Measurements from ENCODE around the gene C10orf71. TPM values are rescaled to one million over a fixed set of nuclear protein-coding genes. Genes with fewer than 3 reads are reported as not detected.

The C10orf71 gene
- total RNA-seq, 1 experiment from 2014 or later: not detected

DNA sequence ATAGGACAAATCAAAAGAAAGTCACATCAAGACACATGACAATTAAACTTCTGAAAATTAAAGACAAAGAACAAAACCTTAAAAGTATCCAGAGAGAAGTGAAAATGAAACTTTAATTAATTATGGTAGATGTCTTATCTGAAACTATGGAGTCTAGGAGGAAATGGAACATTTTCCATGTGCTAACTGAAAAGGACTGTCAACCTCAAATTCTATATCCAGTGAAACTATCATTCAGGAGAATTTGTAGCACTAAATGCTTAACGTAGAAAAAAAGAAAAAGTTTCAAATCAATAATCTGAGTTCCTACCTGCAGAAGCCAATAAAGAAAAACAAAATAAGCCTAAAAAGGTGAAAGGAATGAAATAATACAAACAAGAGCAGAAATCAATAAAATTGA, 33.1 kb upstream of the C10orf71 start:
- H3K27ac ChIP-seq: no peak overlapping the region
- no peak overlapping the region for H3K4me3 ChIP-seq
- H3K36me3 ChIP-seq: no peaks in the 10 kb centered on the region
- no peaks in the 10 kb centered on the region for H3K9me3 ChIP-seq (replicated peaks)
- H3K27me3 ChIP-seq (replicated peaks): no peaks in the 10 kb centered on the region
- no peaks in the 10 kb centered on the region for H3K4me1 ChIP-seq (replicated peaks)
- DNase-seq (ENCODE audit: low read depth in 1 of 2, low spot score in 2 of 2): no peak

DNA sequence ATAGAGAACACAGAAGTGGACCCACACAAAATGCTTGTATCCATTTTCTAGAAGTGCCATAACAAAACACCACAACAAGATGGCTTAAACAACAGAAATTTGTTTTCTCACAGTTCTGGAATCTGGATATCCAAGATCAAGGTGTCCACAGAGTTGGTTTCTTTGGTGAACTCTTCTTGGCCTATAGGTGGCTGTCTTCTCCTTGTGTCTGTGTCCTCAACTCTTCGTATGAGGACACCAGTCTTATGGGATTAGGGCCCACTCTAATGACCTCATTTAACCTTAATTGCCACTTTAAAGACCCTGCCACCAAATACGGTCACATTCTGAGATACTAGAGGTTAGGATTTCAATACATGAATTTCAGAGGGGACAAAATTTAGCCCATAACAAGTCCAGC, 30.8 kb upstream of the C10orf71 start:
- Histone ChIP-seq H3K27ac (no peak overlapping the region), H3K4me1 (replicated peaks) (no peaks in the 10 kb centered on the region), H3K4me3 (no peak overlapping the region), H3K36me3 (no peaks in the 10 kb centered on the region), H3K9me3 (replicated peaks) (no peaks in the 10 kb centered on the region), H3K27me3 (replicated peaks) (no peaks in the 10 kb centered on the region)
- no peak for DNase-seq (ENCODE audit: low read depth in 1 of 2, low spot score in 2 of 2)

- H3K27me3 ChIP-seq (replicated peaks): no peaks in the 10 kb centered on the region
- DNase-seq (ENCODE audit: low read depth in 1 of 2, low spot score in 2 of 2): peak in 1 of 2 experiments; percentile 10
- H3K36me3 ChIP-seq: no peaks in the 10 kb centered on the region
- H3K4me1 ChIP-seq (replicated peaks): no peaks in the 10 kb centered on the region
- H3K27ac ChIP-seq: no peak overlapping the region
- H3K9me3 ChIP-seq (replicated peaks): no peaks in the 10 kb centered on the region
- no peak overlapping the region for H3K4me3 ChIP-seq
Observed at GRCh38 chr10:49269523-49269922, 29.4 kb upstream of the C10orf71 start.

GRCh38 chr10:49270565-49270964, 28.4 kb upstream of the C10orf71 start:
- Histone ChIP-seq H3K27me3 (replicated peaks) (no peaks in the 10 kb centered on the region), H3K36me3 (no peaks in the 10 kb centered on the region), H3K4me3 (no peak overlapping the region), H3K4me1 (replicated peaks) (no peaks in the 10 kb centered on the region), H3K9me3 (replicated peaks) (no peaks in the 10 kb centered on the region), H3K27ac (no peak overlapping the region)
- DNase-seq (ENCODE audit: low read depth in 1 of 2, low spot score in 2 of 2): peak in 1 of 2 experiments; percentile 26

DNA sequence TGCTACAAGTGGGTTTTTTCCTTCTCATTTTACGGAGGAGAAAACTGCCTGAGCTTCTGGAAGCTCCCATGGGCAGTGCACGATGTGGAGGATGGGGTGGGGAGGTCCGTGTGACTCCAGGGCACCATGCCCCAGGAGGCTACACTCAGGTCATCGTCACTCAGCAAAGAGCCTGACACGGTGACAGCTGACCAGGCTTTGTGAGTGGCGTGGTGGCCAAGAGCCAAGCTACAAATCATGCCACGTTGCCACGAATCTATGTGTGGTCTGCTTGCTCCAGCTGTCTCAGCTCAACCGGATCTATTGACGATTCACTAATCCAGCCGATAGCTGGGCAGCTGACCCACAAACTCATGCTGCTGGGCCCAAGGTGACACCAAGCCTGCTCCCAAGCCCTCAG, 27.6 kb upstream of the C10orf71 start:
- no peak overlapping the region for H3K4me3 ChIP-seq

GRCh38 chr10:49272251-49273081, 26.5 kb upstream of the C10orf71 start:
- no peak overlapping the region for H3K4me3 ChIP-seq
- no peaks in the 10 kb centered on the region for H3K9me3 ChIP-seq (replicated peaks)
- no peak overlapping the region for H3K27ac ChIP-seq
- H3K4me1 ChIP-seq (replicated peaks): no peaks in the 10 kb centered on the region
- no peak for DNase-seq (ENCODE audit: low read depth in 1 of 2, low spot score in 2 of 2)
- no peaks in the 10 kb centered on the region for H3K36me3 ChIP-seq
- no peaks in the 10 kb centered on the region for H3K27me3 ChIP-seq (replicated peaks)

More for the DNA sequence above, 27.6 kb upstream of the C10orf71 start:
- no peak for DNase-seq (ENCODE audit: low read depth in 1 of 2, low spot score in 2 of 2)
- no peaks in the 10 kb centered on the region for H3K4me1 ChIP-seq (replicated peaks)
- no peaks in the 10 kb centered on the region for H3K27me3 ChIP-seq (replicated peaks)
- no peak overlapping the region for H3K27ac ChIP-seq
- H3K9me3 ChIP-seq (replicated peaks): no peaks in the 10 kb centered on the region
- H3K36me3 ChIP-seq: no peaks in the 10 kb centered on the region

DNA sequence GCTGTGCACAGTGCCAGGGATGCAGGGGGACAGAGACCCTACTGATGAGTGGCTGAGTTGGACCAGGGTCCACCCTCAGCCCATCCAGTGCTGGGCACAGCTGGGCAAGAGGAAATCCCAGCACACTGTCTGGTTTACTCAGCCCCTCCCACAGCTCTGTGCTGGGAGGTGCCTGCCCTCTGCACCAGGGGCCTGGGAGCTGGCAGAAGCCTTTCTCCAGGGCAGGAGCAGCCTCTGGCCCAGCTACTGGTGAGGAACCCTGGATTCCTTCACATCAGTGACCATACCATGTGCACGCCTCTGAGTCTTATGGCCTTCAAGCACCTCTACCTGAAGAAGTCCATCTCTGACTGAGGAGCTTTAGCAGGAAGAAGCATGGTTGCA, 25.9 kb upstream of the C10orf71 start:
- Histone ChIP-seq H3K27ac (no peak overlapping the region), H3K36me3 (no peaks in the 10 kb centered on the region), H3K4me1 (replicated peaks) (no peaks in the 10 kb centered on the region), H3K27me3 (replicated peaks) (no peaks in the 10 kb centered on the region), H3K4me3 (no peak overlapping the region), H3K9me3 (replicated peaks) (no peaks in the 10 kb centered on the region)
- DNase-seq (ENCODE audit: low read depth in 1 of 2, low spot score in 2 of 2): no peak

- no peak overlapping the region for H3K4me3 ChIP-seq
- no peak for DNase-seq (ENCODE audit: low read depth in 1 of 2, low spot score in 2 of 2)
- no peaks in the 10 kb centered on the region for H3K9me3 ChIP-seq (replicated peaks)
- H3K36me3 ChIP-seq: no peaks in the 10 kb centered on the region
- no peaks in the 10 kb centered on the region for H3K4me1 ChIP-seq (replicated peaks)
- no peaks in the 10 kb centered on the region for H3K27me3 ChIP-seq (replicated peaks)
- no peak overlapping the region for H3K27ac ChIP-seq
Observed at GRCh38 chr10:49273626-49274025, 25.3 kb upstream of the C10orf71 start.

DNA sequence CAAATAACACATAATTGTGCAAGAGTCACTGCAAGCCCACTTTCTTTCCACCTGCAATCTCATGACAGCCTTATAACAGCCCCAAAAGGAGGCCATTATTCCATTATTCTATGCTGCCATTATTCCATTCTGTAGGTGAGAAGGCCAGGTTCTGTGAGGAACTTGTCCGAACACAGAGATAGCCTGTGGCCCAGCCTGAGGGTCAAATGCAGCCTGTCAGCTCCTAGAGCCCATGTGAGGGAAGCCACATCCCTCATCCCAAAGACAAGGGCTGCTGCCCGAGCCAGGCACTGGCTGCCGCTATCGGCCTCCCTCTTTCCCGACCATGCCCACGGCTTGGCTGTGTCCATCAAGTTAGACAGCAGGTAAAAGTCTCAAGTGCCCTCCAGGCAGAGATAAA, 24.1 kb upstream of the C10orf71 start:
- Histone ChIP-seq H3K27me3 (replicated peaks) (no peaks in the 10 kb centered on the region), H3K9me3 (replicated peaks) (no peaks in the 10 kb centered on the region), H3K4me3 (no peak overlapping the region), H3K27ac (no peak overlapping the region), H3K4me1 (replicated peaks) (no peaks in the 10 kb centered on the region), H3K36me3 (no peaks in the 10 kb centered on the region)
- DNase-seq (ENCODE audit: low read depth in 1 of 2, low spot score in 2 of 2): no peak

- peak in 1 of 2 experiments; percentile 13 for DNase-seq (ENCODE audit: low read depth in 1 of 2, low spot score in 2 of 2)
- Histone ChIP-seq H3K4me3 (no peak overlapping the region), H3K27me3 (replicated peaks) (no peaks in the 10 kb centered on the region), H3K36me3 (no peaks in the 10 kb centered on the region), H3K27ac (no peak overlapping the region), H3K9me3 (replicated peaks) (no peaks in the 10 kb centered on the region), H3K4me1 (replicated peaks) (no peaks in the 10 kb centered on the region)
Observed at GRCh38 chr10:49275896-49276295, 23.1 kb upstream of the C10orf71 start.

GRCh38 chr10:49276596-49276995, 22.4 kb upstream of the C10orf71 start:
- no peaks in the 10 kb centered on the region for H3K27me3 ChIP-seq (replicated peaks)
- H3K36me3 ChIP-seq: no peaks in the 10 kb centered on the region
- DNase-seq (ENCODE audit: low read depth in 1 of 2, low spot score in 2 of 2): no peak
- no peaks in the 10 kb centered on the region for H3K4me1 ChIP-seq (replicated peaks)
- no peak overlapping the region for H3K27ac ChIP-seq
- no peak overlapping the region for H3K4me3 ChIP-seq
- H3K9me3 ChIP-seq (replicated peaks): no peaks in the 10 kb centered on the region

- Histone ChIP-seq H3K9me3 (replicated peaks) (no peaks in the 10 kb centered on the region), H3K36me3 (no peaks in the 10 kb centered on the region), H3K4me1 (replicated peaks) (no peaks in the 10 kb centered on the region), H3K27ac (no peak overlapping the region), H3K4me3 (no peak overlapping the region), H3K27me3 (replicated peaks) (no peaks in the 10 kb centered on the region)
- no peak for DNase-seq (ENCODE audit: low read depth in 1 of 2, low spot score in 2 of 2)
Observed at GRCh38 chr10:49277973-49278372, 21.0 kb upstream of the C10orf71 start.

DNA sequence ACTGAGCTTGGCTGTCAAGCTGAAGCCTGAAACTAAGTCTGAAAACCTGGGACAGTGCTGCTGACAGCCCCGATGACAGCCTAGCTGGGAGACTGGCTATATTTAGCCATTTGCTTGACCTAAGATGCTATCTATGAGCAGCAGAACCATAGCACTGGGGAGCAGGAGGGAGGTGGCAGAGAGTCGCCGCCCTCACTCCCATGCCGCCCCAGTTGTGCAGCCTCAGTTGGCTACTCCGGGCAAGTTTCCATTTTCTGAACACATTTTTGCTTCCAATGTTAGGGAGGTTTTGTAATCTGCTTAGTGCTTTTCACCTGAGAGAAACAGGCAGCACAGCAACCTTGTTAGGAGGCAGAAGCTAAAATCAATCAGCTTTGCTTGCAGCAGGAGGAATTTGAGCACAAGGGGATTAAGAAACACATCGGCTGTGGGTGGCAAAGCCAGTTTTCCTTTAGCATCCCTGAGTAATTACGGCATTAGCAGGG, 20.4 kb upstream of the C10orf71 start:
- Histone ChIP-seq H3K27ac (no peak overlapping the region), H3K4me1 (replicated peaks) (no peaks in the 10 kb centered on the region), H3K27me3 (replicated peaks) (no peaks in the 10 kb centered on the region), H3K36me3 (no peaks in the 10 kb centered on the region), H3K4me3 (no peak overlapping the region), H3K9me3 (replicated peaks) (no peaks in the 10 kb centered on the region)
- no peak for DNase-seq (ENCODE audit: low read depth in 1 of 2, low spot score in 2 of 2)

DNA sequence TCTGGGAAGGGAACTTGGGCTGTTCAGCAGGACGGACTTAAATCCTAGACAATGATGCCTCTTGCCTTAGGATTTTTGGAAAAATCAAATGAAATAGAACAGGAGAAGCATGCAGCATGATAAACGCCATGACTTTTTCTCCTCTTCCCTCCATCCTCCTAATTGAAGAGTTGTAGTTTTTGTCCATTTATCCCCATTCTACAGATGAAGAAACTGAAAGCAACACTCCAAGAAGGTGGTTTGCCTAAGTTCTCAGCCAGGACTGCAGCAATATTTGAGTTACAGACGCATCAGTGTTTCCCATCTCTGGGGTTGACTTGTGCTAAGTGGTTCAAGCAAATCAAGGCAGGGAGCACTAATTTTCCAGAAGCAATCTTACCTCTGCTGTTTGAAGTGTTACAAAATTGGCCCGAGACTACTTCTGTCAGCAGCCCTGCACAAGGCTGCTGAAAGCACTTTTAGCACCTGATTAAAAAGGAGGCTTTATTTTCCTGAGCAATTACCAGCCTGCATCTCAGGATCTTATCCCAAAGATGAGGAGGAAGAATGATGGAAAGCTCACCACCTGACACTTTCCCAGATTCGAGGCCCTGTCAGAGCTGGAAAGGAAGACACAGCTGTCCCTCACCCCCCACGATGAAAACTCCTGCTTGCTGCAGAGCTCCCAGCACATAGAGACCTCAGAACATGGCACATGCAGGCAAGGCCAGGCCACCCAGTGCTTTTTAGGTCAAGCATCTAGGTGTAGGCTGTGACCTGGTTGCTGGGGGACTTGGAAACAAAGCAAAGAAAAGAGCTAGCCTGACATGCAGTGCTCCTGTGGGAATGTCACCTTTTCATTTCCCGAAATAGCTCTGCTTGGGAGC, 19.7 kb upstream of the C10orf71 start:
- no peaks in the 10 kb centered on the region for H3K9me3 ChIP-seq (replicated peaks)

More for the DNA sequence above, 19.7 kb upstream of the C10orf71 start:
- Histone ChIP-seq H3K36me3 (no peaks in the 10 kb centered on the region), H3K4me1 (replicated peaks) (no peaks in the 10 kb centered on the region), H3K27ac (no peak overlapping the region), H3K27me3 (replicated peaks) (no peaks in the 10 kb centered on the region), H3K4me3 (no peak overlapping the region)
- DNase-seq (ENCODE audit: low read depth in 1 of 2, low spot score in 2 of 2): no peak

Data from SJSA1 (cell line).